GM15510 (cell line): ENCODE results near the gene ADORA1.

ENCODE experiments used
- POLR2A ChIP-seq: IDR thresholded peaks from 3 replicates; pipeline ENCODE4 v1.6.1; 2011; ENCODE audit warnings: borderline replicate concordance; ENCODE audit not compliant: insufficient read length; ENCODE audit errors: extremely low read depth

ADORA1 gene

DNA sequence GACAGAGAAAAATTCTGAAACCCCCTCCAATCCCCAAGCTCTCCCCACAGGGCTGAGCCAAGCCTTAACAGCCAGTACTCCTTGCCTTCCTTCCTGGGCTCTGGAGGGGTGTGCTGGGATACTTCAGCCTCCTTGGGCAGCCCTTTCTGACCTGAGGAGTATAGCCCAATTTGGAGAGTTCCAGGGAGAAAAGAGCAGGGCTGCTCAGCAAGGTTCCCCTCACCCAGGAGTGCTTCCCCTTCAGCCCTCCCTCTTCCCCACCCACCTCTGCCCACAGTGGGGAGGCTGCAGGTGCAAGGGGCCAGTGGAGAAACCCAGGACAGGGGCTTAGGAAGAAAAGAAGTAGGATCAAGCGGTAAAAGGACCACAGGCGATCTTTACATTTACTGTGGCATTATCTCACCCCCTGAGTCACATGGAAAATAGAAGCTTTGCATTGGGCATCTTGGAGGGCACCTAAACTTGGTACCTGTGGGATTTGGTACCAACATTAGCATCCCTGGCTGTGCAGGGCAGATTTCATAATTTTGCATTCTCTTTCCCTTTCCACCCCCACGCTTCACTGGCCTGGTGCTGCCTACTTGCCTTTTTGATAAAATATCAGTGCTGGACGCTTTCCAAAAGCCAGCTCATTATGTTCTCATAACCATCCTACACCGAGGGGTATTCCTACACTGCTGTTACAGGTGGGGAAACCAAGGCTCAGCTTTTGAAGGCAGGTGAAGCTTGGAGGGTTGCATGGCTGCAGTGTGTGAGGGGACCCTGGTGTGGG is 2.8 kb upstream of the ADORA1 start:
- no peak for TF ChIP-seq POLR2A

DNA sequence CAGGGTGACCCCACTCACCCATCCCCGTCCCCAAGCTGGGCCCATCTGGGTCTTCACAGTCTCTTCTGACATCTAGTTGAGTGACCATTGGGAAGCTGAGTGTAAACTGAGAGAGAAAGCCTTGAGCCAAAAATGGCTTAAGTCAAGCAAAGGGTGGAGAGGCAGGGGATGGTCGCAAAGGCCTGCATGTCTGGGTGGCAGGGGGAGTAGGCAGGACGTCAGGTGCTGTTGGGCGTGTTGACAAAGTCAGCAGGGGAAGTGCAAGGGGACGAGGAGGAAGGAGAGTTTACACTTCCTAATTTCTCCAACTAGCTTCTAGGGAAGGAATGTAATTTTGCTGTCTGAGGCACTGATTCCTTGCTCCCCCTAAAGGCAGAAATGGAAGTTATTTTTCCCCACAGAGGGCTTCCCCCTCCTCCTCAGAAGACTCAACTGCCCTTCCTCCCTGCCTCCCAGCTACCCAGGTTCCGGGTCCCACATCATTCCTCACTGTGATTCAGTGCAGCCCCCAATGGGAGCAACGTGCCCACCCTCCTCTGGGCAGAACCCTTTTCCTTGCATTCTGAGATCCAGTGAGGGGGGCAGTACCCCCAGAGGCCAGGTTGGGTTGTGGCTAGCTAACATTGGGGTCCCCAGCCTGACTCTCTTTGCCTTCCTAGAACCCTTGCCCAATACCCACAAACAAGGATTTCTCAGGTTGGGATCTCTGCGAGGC is 1.2 kb upstream of the ADORA1 start:
- TF ChIP-seq POLR2A: no peak

DNA sequence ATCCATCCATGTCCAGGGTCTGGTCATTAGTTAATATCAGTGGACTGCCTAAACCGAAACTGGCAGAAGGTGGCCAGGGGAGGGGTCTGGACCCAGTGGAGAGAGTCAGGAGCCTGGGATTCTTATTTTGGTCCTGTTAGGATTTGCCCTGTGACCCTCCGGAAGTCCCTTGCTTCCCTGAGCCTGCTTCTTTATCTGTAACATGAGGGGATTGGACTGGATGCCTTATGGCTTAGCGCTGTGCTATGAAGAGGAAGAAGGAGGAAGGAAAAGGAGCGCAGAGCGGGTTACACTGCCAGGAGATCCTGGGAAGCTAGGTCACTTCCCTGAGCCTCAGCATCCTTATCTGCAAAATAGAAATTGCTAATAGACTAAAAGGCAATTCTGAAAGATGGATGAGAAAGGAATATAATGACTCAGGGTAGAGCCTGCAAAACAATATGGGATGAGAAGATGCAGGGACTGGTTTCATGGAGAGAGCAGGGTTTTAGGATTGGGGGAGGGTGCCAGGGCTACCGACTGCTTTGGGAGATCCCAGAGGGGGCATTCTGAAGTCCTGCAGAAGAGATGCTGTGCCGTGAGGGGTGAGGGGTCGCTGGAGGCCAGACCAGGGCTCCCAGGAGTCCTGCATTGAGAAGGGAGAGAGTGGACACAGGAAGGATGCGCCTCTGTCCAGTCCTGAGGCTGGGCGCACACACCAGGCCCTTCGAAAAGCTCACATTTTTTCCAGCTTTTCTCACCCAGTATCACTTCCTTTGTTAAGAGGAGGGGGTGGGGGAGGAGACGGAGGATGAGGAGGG is 460 bp upstream of the ADORA1 start:
- no peak for TF ChIP-seq POLR2A

DNA sequence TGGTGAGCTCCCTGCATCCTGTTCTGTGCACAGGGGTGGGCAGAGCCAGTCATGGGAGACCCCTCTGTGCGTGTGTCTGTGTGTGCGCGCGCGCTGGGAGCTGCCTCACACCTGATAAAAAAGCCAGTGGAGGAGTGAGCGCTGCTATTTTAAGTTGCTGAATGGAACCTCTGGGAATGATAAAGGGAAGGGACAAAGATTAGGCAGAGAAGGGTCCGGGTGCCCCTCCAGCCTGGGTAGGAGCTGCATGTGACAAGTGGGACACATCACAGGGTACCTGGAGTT is 847 bp downstream of the ADORA1 start:
- no peak for TF ChIP-seq POLR2A

DNA sequence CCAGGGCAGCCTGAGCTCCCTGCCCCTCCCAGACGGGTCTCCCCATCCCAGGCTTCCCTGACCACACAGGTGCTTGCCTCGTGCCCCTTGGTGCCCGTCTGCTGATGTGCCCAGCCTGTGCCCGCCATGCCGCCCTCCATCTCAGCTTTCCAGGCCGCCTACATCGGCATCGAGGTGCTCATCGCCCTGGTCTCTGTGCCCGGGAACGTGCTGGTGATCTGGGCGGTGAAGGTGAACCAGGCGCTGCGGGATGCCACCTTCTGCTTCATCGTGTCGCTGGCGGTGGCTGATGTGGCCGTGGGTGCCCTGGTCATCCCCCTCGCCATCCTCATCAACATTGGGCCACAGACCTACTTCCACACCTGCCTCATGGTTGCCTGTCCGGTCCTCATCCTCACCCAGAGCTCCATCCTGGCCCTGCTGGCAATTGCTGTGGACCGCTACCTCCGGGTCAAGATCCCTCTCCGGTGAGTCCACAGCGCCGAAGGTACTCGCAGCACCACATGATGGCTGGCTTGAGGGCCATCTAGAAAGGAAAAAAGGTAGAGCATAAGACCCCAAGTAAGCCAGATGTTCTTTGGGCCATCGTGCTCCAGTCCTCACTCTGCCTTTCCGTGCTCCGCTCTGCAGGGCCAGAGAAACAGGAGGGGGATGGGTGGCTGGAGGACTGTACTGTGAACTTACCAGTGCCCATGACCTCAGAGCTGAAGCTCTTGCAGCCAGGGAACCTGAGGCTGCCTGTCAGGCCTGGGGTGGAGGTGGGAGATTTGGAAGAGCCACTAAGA is 1.4 kb downstream of the ADORA1 start:
- no peak for TF ChIP-seq POLR2A

DNA sequence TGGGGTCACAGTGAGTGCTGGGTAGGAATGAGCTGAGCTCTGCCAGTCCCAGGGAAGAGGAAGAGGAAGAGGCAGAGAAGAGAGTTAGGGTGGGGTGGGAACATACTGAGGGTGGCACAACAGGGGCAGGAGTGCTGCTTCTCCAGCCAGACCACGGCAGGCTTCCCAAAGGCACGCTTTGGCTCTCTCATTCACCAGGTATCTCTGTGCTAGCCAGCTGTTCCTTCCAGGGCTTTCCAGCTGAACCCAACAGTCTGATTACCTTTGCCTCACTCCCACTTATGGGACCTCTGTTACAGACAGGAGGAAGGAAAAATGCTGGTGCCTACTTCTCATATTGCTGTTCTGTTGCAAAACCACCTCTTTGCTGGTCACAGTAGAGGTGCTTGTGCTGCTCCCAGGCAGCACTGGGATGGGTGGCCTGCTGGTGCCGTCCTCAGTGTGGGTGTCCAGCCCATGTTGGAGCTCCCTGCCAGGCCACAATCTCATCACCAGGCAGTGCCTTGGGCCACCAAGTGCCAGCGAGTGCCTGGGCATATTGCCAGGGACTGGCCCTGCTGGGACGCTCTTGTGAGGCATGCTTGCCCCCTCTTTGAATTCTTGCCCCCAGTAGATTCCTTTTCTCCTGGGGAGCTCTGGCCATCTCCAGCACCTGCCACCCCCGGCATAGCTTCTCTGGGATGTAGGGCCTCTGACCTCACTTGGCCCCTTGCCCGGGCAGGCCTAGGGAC is 2.1 kb downstream of the ADORA1 start:
- no peak for TF ChIP-seq POLR2A

DNA sequence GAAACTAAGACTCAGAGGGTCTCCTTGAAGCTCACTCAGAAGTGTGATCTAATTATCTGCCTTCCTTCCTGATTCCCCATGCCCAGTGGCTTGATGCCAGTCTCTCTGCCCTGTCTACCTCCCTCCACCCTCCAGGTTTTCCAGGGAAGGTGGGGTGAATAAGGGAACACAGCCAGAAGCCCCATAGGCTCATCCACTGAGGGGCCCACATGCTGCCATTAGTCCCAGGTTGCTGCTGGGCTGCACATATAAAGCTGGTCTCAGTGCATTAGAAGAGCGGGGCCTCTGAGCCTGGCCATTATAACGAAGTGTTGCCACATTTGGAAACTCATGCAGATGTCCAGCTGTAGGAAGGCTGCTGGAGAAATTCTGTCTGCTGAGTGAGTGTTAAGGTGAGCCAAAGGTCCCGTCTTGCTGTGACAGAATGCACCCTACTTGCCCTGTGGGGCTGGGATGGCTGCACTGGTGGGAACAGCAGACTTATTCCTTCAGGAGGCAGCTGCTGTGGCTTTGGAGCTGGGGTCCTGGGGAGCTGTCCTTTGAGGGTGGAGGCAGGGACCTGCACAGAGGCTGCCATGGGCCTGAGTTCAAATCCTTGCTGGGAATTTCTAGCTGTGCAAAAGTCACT is 2.9 kb downstream of the ADORA1 start:
- TF ChIP-seq POLR2A: no peak

DNA sequence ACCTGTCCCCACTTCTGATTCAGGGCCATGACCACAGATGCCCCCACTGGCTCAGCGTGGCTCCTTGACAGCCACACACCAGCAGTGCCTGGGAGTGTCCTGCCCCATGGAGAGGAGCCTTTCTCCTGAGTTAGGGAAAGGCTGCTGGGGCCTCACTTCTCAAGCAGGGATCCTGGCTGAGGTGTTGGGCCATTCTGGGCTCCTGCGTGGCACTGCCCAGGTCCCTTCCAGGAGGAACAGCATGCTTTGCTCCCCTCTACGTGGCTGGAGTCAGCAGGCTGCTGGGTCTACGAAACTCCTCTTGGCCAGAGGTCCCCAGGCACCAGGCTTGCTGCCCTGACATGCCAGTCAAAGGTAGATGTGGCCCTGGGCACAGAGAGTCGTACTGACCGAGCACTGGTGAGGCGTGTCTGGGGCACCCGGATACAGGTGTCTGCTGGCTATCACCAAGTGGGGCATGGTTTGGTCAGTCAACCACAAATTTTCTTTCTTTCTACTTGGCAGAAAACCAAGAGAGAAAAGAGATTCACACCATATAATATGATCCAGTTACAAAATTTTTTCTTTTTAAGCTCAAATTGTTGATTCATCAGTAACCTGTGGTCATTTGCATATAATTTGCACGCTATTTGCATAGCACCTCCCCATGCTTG is 4.1 kb downstream of the ADORA1 start:
- TF ChIP-seq POLR2A: no peak

DNA sequence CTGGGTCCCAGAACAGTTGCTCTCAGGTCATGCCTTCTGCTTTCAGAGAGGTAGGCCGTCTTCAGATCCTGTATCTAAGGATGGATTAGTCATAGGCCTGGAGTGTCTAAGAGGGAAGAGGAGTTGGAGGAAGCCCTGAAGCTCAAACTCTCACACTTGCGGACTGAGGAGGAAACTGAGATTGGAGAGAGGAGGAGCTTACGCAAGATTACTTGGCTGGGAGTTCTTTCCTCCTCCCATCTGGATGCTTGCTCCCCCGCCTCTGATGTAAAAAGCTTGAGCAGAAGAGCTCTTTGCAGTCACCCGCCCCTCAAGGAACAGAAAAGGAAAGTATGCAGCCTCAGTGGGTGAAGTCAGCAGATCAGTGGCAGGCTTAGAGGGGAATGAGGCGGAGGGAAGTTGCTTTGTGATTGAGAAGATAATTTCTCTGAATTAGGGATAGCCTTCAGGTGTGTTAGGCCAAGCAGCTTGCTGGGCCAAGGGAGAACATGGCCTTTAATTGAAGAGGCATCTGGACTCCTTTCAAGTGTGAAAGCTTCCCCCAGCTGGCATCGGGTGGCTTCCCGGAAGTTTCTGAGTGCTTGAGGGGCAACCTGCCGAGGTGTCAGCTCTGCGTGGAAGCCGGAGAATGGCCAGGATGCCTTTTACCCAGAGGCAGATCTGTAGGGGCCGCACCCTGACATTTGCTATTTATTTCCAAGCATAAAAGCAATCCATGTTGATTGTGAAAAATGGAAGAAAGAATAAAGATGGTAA is 6.6 kb downstream of the ADORA1 start:
- TF ChIP-seq POLR2A: no peak

DNA sequence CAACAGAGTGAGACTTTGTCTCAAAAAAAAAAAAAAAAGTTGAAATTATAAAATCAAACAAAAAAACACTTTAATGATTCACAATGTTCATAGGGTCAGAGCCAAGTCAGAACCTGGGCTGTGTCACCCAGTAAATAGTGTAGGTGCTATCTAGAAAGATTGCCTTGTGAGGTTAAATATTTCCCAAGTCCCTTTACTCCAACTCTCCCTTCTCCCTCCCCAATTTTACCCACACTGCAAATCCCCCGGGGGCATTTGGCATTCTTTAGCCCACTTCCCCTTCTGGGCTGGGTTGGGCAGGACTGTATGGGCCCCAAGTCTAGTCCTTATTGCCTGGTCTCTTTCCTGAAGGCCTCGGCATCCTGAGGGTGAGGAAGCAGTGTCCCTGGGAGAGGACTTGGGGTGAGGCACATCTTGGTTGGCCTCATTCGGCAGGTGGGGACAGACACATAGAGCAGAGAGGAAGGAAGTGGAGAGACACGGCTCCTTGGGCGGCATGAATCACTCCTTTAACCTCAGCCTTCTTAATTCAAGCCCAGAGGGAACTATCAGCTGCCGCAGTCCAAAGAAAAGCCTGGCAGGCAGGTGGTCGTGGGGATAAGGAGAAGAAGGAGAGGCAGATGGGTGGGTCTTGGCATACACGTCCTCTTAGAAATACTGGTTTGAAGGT is 8.2 kb downstream of the ADORA1 start:
- no peak for TF ChIP-seq POLR2A

DNA sequence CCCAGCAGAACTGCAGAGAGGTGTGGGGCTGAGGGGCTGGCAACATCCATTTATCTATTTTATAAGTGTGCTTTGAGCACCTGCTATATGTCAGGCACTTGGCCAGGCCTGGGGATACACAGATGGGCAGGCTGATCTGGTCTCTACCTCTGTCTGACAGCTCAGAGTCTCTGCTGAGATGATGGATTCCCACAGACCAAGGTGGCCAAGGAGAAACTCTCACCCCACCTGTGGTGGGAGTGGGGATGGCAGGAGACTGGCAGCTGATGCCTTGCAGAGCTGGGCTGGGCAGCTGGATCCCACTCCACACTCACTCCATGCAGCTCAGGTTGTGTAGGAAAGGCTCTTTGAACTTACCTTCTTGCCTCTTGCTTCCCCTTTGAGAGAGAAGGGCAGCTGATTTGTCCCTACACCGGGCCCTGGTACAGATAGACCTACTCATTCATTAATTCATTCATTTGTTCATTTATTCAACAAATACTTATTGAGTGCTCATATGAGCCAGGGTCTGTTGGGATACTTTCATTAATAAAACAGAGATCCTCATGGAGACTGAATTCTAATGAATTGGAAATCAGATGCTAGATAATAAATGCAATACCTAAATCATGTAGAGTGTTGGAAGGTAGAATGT is 9.0 kb downstream of the ADORA1 start:
- no peak for TF ChIP-seq POLR2A

DNA sequence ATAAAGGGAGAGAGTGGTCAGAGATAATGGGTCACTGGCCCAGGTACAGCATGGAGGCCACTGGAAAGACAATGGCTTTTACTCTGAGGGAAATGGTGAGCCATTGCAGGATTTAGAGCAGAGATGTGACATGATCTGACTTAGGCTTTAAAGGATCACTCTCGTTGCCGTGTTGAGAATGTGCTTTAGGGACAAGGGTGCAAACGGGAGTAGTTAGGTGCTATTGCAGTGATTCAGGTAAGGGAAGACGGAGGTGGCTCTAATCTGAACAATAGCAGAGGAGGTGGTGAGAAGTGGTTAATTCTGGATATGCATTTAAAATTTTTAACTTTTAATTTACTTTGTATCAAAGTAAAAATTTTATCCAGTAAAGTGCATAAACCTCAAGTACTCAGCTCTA is 9.8 kb downstream of the ADORA1 start:
- TF ChIP-seq POLR2A: no peak

DNA sequence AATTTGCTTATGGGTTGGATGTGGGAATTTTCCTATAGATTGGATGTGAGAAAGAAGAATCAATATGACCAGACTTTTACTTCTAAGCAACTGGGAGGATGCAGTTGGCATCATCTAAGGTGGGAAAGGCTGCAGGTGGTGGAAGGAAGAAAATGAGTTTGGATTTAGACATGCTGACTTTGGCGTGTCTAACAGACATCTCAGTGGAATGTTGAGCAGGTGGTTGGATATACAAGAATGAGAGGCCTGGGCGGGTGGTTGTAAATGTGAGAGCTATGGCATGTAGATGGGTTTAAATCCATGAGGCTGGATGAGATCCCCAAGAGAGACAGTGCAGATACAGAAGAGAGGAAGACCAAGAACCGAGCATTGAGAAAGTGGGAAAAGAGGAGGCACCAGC is 10.5 kb downstream of the ADORA1 start:
- no peak for TF ChIP-seq POLR2A
